ENCODE results near the gene BTBD19.

BTBD19 gene

GRCh38 chr1:44853201-44853600 lies 44.9 kb downstream of the BTBD19 start:
- Histone ChIP-seq H3K79me2 (ENCODE audit: insufficient read depth, low read length) (no peaks in the 10 kb centered on the region), H3K36me3 (ENCODE audit: insufficient read depth, low read length) (peaks cover 17% of the 10 kb centered on the region; the same call in 1 of the 2 replicates), H3K9me3 (ENCODE audit: insufficient read depth, low read length, severe bottlenecking) (no peaks in the 10 kb centered on the region), H3K4me2 (ENCODE audit: insufficient read depth, low read length) (no peak overlapping the region), H3K9ac (ENCODE audit: low read depth, low read length) (no peak overlapping the region), H4K20me1 (ENCODE audit: insufficient read depth, low read length) (no peaks in the 10 kb centered on the region), H3K27me3 (ENCODE audit: insufficient read depth, low read length, poor library complexity) (no peaks in the 10 kb centered on the region), H2AFZ (ENCODE audit: low read depth, low read length) (no peak overlapping the region), H3K4me3 (ENCODE audit: low read depth in 1 of 2, low read length in 2 of 2) (no peak overlapping the region), H3K27ac (ENCODE audit: low read length) (no peak overlapping the region), H3K4me1 (ENCODE audit: insufficient read depth, low read length) (no peaks in the 10 kb centered on the region)
- DNase-seq (no peak), ATAC-seq (ENCODE audit: insufficient read depth, low read depth) (no peak)
- TF ChIP-seq, protein P1, sequence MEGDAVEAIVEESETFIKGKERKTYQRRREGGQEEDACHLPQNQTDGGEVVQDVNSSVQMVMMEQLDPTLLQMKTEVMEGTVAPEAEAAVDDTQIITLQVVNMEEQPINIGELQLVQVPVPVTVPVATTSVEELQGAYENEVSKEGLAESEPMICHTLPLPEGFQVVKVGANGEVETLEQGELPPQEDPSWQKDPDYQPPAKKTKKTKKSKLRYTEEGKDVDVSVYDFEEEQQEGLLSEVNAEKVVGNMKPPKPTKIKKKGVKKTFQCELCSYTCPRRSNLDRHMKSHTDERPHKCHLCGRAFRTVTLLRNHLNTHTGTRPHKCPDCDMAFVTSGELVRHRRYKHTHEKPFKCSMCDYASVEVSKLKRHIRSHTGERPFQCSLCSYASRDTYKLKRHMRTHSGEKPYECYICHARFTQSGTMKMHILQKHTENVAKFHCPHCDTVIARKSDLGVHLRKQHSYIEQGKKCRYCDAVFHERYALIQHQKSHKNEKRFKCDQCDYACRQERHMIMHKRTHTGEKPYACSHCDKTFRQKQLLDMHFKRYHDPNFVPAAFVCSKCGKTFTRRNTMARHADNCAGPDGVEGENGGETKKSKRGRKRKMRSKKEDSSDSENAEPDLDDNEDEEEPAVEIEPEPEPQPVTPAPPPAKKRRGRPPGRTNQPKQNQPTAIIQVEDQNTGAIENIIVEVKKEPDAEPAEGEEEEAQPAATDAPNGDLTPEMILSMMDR (IDR thresholded peaks at IDR 0.05; ENCODE audit: borderline replicate concordance, extremely low read depth, low read length, poor library complexity, severe bottlenecking) = no peak

DNA sequence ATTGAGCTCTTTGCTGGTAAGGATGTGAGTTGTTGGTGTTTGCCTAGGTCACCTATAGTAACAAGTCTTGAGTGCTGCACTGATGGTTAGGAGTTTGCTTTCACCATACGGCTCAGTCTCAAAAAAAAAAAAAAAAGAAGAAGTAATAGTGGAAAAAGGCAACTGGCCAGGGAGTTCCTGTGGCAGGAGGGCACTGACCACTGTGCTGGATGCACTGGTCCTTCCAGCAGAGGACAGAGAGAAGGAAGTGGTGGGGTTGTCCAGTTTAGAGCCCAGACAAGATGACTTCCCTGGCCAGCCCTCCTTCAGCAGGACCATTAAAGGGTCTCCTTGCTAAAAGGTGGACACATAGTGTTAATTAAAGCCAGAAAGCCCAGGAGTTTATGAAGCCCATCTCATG lies 46.6 kb downstream of the BTBD19 start:
- no peaks in the 10 kb centered on the region for H3K79me2 ChIP-seq (ENCODE audit: insufficient read depth, low read length)
- no peaks in the 10 kb centered on the region for H3K4me1 ChIP-seq (ENCODE audit: insufficient read depth, low read length)
- H3K4me3 ChIP-seq (ENCODE audit: low read depth in 1 of 2, low read length in 2 of 2) = no peak overlapping the region
- H3K27me3 ChIP-seq (ENCODE audit: insufficient read depth, low read length, poor library complexity) = no peaks in the 10 kb centered on the region
- no peak overlapping the region for H3K4me2 ChIP-seq (ENCODE audit: insufficient read depth, low read length)
- no peak for ATAC-seq (ENCODE audit: insufficient read depth, low read depth)
- peaks cover 17% of the 10 kb centered on the region; the same call in 1 of the 2 replicates for H3K36me3 ChIP-seq (ENCODE audit: insufficient read depth, low read length)
- DNase-seq = no peak
- H3K27ac ChIP-seq (ENCODE audit: low read length) = no peak overlapping the region
- no peak overlapping the region for H3K9ac ChIP-seq (ENCODE audit: low read depth, low read length)
- H4K20me1 ChIP-seq (ENCODE audit: insufficient read depth, low read length) = no peaks in the 10 kb centered on the region
- H2AFZ ChIP-seq (ENCODE audit: low read depth, low read length) = no peak overlapping the region
- TF ChIP-seq EZH2 (IDR thresholded peaks at IDR 0.05; ENCODE audit: borderline replicate concordance, low read depth, low read length, severe bottlenecking) = no peak
- TF ChIP-seq, protein P1 (IDR thresholded peaks at IDR 0.05; ENCODE audit: borderline replicate concordance, extremely low read depth, low read length, poor library complexity, severe bottlenecking) = no peak
- no peaks in the 10 kb centered on the region for H3K9me3 ChIP-seq (ENCODE audit: insufficient read depth, low read length, severe bottlenecking)

GRCh38 chr1:44855742-44856141 lies 47.4 kb downstream of the BTBD19 start:
- TF ChIP-seq EZH2 (IDR thresholded peaks at IDR 0.05; ENCODE audit: borderline replicate concordance, low read depth, low read length, severe bottlenecking) = no peak
- TF ChIP-seq, protein P1 (IDR thresholded peaks at IDR 0.05; ENCODE audit: borderline replicate concordance, extremely low read depth, low read length, poor library complexity, severe bottlenecking) = no peak
- Histone ChIP-seq H3K9ac (ENCODE audit: low read depth, low read length) (no peak overlapping the region), H3K79me2 (ENCODE audit: insufficient read depth, low read length) (no peaks in the 10 kb centered on the region), H3K36me3 (ENCODE audit: insufficient read depth, low read length) (peaks cover 14% of the 10 kb centered on the region; the same call in 1 of the 2 replicates), H3K4me2 (ENCODE audit: insufficient read depth, low read length) (no peak overlapping the region), H3K9me3 (ENCODE audit: insufficient read depth, low read length, severe bottlenecking) (no peaks in the 10 kb centered on the region), H3K4me1 (ENCODE audit: insufficient read depth, low read length) (no peaks in the 10 kb centered on the region), H4K20me1 (ENCODE audit: insufficient read depth, low read length) (no peaks in the 10 kb centered on the region), H3K27ac (ENCODE audit: low read length) (no peak overlapping the region), H3K27me3 (ENCODE audit: insufficient read depth, low read length, poor library complexity) (no peaks in the 10 kb centered on the region), H3K4me3 (ENCODE audit: low read depth in 1 of 2, low read length in 2 of 2) (no peak overlapping the region), H2AFZ (ENCODE audit: low read depth, low read length) (no peak overlapping the region)
- ATAC-seq (ENCODE audit: insufficient read depth, low read depth) = no peak
- no peak for DNase-seq

GRCh38 chr1:44857446-44857845 lies 49.1 kb downstream of the BTBD19 start:
- no peak overlapping the region for H3K27ac ChIP-seq (ENCODE audit: low read length)
- no peaks in the 10 kb centered on the region for H3K27me3 ChIP-seq (ENCODE audit: insufficient read depth, low read length, poor library complexity)
- no peak overlapping the region for H3K4me2 ChIP-seq (ENCODE audit: insufficient read depth, low read length)
- TF ChIP-seq, protein P1 (IDR thresholded peaks at IDR 0.05; ENCODE audit: borderline replicate concordance, extremely low read depth, low read length, poor library complexity, severe bottlenecking) = no peak
- no peak for TF ChIP-seq EZH2 (IDR thresholded peaks at IDR 0.05; ENCODE audit: borderline replicate concordance, low read depth, low read length, severe bottlenecking)
- no peak overlapping the region for H2AFZ ChIP-seq (ENCODE audit: low read depth, low read length)
- no peaks in the 10 kb centered on the region for H3K4me1 ChIP-seq (ENCODE audit: insufficient read depth, low read length)
- no peak overlapping the region for H3K9ac ChIP-seq (ENCODE audit: low read depth, low read length)
- ATAC-seq (ENCODE audit: insufficient read depth, low read depth) (no peak), DNase-seq (no peak)
- no peaks in the 10 kb centered on the region for H3K9me3 ChIP-seq (ENCODE audit: insufficient read depth, low read length, severe bottlenecking)
- H4K20me1 ChIP-seq (ENCODE audit: insufficient read depth, low read length) = no peaks in the 10 kb centered on the region
- no peak overlapping the region for H3K4me3 ChIP-seq (ENCODE audit: low read depth in 1 of 2, low read length in 2 of 2)
- H3K36me3 ChIP-seq (ENCODE audit: insufficient read depth, low read length) = peaks cover 13% of the 10 kb centered on the region; the same call in 1 of the 2 replicates
- no peaks in the 10 kb centered on the region for H3K79me2 ChIP-seq (ENCODE audit: insufficient read depth, low read length)
